Activated CD8-positive, alpha-beta memory T cell treated with anti-CD3 and anti-CD28 coated beads for 36 hours (primary cell): ENCODE measurements around the gene STX3. TPM values are rescaled to one million over a fixed set of nuclear protein-coding genes. Genes with fewer than 3 reads are reported as not detected.
"Not testable (repeated sequence)": the region's sequence is repeated elsewhere in the genome, so short reads cannot be mapped to it uniquely, and the experiment has no call there.

ENCODE experiments used
- CTCF ChIA-PET: fragments of 350-600 bp; sonication (Branson Sonifier 250); formaldehyde crosslinking; loops from one replicate; lab custom pipeline; 2021; ENCODE audit warnings: antibody characterized with exemption; lab: Charles Lee
- POLR2A ChIA-PET: fragments of 350-600 bp; sonication (Branson Sonifier 250); formaldehyde crosslinking; loops from one replicate; lab custom pipeline; 2021; ENCODE audit warnings: antibody characterized with exemption; lab: Charles Lee
- total RNA-seq, 2 experiments: library from RNA; stranded (reverse); gene quantifications; one replicate each; pipeline ENCODE4 v1.2.3, GENCODE V29; 2021

Gene STX3
- total RNA-seq, 2 experiments from 2014 or later: 8.8 to 9.4 TPM

- CTCF ChIA-PET: no interaction called here
- POLR2A ChIA-PET: no interaction called here
These were observed 24.3 kb downstream of the STX3 start for GRCh38 chr11:59779487-59779886.

DNA sequence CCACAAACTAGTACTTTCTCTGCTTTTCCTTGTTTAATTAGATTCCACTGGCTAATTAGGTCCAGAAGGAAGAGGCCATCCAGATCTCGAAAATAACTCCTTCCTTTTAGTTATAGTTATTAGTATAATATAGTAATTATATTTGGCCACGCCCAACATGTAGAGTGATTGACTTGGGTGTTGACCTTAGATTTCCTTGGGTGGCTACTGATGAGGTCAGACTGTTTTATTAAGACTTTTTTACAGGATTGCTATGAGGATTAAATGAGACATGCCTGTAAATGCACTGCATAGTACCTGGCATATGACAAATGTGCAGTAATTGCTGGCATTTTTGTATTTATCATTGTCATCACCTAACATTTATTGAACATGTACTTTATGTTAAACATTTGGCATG, 26.9 kb downstream of the STX3 start:
- ChIA-PET CTCF (interaction anchor here (1.0 kb wide), 1 partner anchor 20 kb away, joined by 4 read pairs; no protein-coding TSS in a partner anchor), POLR2A (no interaction called here)

- POLR2A ChIA-PET: no interaction called here
- CTCF ChIA-PET: no interaction called here
These were observed 28.5 kb downstream of the STX3 start for GRCh38 chr11:59783632-59784090.

DNA sequence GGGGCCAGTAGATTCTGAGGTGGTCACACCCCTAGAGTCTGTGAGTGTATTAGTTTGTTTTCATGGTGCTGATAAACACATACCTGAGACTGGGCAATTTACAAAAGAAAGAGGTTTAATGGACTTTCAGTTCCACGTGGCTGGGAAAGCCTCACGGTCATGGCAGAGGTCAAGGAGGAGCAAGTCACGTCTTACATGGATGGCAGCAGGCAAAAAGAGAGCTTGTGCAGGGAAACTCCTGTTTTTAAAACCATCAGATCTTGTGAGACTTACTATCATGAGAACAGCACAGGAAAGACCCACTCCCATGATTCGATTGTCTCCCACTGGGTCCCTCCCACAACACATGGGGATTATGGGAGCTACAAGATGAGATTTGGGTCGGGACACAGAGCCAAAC, 29.3 kb downstream of the STX3 start:
- POLR2A ChIA-PET, CTCF ChIA-PET: not testable (repeated sequence)

- POLR2A ChIA-PET: no interaction called here
These were observed 30.6 kb downstream of the STX3 start for GRCh38 chr11:59785818-59786217.

DNA sequence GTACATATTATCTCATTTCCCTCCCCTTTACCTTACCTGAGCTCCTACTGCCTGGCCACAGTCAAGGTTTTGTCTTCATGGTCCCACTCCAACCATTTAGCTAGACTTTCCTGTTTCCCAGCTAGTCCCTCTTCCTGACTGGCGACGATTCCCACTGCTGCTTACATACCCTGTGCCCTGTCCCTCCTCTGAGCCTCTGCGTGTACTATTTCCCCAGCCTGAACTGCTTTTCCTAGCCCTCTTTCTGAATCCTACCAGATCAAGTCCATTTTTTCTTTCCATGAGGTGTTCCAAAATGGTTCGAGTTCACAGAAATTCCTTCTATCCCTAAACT, 32.0 kb downstream of the STX3 start:
- POLR2A ChIA-PET: no interaction called here
- CTCF ChIA-PET: no interaction called here

More at GRCh38 chr11:59785818-59786217, 30.6 kb downstream of the STX3 start:
- CTCF ChIA-PET: interaction anchor here (0.6 to 1.1 kb wide), 3 partner anchors 30 to 386 kb away, joined by 3 read pairs; no protein-coding TSS in a partner anchor

- POLR2A ChIA-PET: no interaction called here
- CTCF ChIA-PET: no interaction called here
These were observed 32.6 kb downstream of the STX3 start for GRCh38 chr11:59787816-59788215.

DNA sequence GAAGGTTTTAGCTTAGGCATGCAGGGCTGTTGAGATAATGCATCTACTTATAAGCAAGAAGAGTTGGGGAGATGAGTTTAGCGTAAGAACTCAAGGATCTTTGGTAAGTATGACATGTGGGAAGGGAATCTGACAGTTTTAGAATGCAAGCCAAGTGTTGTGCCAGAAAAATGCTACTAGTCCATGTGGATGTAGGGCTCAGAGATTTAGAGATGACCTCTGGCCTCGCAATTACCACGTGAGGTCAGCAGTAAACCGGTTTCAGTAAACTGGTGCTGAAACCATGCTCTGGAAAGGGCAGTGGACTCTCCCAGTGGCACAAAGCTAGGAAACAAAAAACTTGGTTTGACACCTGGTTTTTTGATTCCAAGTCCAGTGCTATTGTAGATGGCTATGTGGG, 36.5 kb downstream of the STX3 start:
- CTCF ChIA-PET: no interaction called here

DNA sequence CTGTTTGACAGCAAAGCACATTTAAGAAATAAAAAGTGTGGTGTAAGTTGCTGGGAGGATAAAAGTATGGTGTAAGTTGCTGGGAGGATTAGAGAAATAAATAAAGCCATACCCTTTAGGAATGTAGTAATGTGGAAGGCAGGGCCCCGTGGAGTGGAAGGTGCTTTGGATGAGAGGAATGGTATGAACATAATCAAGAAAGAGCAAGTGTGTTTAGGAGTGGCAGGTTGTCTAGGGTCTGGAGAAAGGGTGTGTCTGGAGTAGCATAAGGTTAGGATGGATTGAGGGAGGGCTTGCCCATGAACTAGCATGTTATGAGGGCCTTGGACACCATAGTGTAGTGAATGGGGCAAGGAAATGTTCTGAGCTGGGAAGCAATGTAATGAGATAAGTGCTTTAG, 37.3 kb downstream of the STX3 start:
- CTCF ChIA-PET: interaction anchor here (1.3 to 1.6 kb wide), 2 partner anchors 9 to 38 kb away, joined by 4 read pairs; no protein-coding TSS in a partner anchor
- POLR2A ChIA-PET: no interaction called here

More for the DNA sequence above, 36.5 kb downstream of the STX3 start:
- POLR2A ChIA-PET: no interaction called here

- ChIA-PET POLR2A (no interaction called here), CTCF (no interaction called here)
These were observed 39.2 kb downstream of the STX3 start for GRCh38 chr11:59794417-59794816.

GRCh38 chr11:59800390-59801025, 45.3 kb downstream of the STX3 start:
- POLR2A ChIA-PET: no interaction called here
- CTCF ChIA-PET: interaction anchor here (1.1 to 5.4 kb wide), 2 partner anchors 45 to 184 kb away, joined by 3 to 31 read pairs; partner anchors contain the start of gene STX3

DNA sequence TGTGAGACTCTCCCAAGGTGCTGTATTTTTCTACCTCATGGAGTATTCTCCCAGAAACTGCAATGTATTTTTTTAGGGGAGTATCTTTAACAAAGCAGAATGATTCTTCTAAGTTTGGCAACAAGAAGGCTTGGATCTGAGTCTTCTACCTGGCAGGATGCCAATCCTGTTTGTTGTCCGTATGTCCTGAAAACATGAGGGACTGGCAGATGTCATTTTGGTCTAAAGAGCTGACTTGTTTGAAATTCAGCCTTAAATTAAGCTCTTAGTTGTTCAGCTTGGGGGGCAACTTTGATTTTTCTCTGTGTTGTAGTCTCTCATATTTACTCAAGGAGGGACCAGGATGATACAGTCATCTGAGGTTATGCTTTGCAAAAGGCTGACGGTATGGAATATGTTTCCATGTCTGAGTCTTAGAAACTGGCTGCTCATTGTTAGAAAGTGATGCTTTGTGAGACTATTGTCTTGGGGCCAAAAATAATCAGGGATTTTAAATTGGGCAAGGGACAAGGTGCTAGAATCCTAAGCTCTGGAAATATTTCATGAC, 46.1 kb downstream of the STX3 start:
- CTCF ChIA-PET: interaction anchor here (0.6 to 5.4 kb wide), 4 partner anchors 8 to 46 kb away, joined by 4 to 31 read pairs (median 4); partner anchors contain the start of gene STX3

DNA sequence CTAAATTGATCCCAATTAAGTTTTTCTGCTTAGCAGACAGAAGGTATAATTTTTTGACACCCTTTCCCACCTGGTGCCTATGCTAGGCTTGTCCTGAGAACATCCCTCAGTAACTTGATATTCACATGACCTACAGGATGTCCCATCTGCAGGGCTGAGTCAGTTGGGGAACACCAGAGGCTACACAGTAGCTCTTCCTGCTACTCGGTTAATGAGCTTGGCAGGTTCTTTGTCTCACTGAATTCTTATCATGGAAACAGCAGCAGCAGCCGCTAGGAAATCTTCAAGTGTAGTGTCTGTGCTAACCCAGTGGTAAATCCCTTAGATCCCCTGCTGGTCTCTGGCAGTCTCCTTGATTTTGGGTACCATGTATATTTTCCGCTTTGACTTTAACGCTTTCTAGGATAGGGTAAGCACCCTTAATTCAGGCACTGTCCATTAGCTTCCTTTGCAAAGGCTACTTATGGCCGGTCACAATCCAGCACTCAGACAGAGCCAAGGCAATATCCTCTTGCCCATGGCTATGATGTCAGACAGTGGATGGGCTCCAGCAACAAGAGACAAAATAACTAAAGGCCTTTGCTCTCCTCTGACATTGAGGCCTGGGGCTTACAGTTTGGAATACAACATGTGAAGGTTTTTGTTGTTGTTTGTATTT, 46.9 kb downstream of the STX3 start:
- ChIA-PET POLR2A (no interaction called here), CTCF (interaction anchor here (0.6 to 5.4 kb wide), 5 partner anchors 9 to 47 kb away, joined by 3 to 31 read pairs (median 4); partner anchors contain the start of gene STX3)

More for the DNA sequence above, 46.1 kb downstream of the STX3 start:
- POLR2A ChIA-PET: no interaction called here

- CTCF ChIA-PET: interaction anchor here (1.0 to 5.4 kb wide), 2 partner anchors 21 to 48 kb away, joined by 4 to 31 read pairs; partner anchors contain the start of gene STX3
- POLR2A ChIA-PET: no interaction called here
These were observed 47.5 kb downstream of the STX3 start for GRCh38 chr11:59802639-59803176.

GRCh38 chr11:59804061-59804460, 48.9 kb downstream of the STX3 start:
- ChIA-PET CTCF (no interaction called here), POLR2A (no interaction called here)

DNA sequence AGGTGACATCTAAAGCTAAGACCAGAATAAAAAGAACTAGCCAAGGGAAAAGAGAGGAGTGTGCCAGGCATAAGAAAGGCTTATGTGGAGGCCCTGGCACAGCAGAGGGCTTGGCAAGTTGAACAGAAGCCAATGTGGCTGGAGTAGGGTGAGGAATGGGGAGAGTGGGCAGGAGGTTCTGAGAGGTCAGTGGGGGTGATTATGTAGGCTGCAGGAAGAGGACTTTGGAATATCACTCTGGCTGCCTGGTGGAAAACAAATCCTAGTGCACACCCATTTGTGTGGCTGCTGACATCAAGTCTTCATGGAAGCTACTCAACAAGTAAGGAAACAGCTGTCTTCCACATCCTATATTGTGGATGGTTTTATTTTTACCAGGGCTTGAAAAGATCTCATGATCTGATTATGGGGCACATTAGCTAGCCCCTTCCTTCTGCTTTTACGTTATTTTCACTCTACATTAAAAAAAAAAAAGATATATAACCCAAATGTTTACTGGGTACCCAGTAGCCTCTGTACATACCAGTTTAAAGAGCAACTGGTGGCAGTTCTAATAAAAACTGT, 52.0 kb downstream of the STX3 start:
- CTCF ChIA-PET: no interaction called here
- POLR2A ChIA-PET: no interaction called here

DNA sequence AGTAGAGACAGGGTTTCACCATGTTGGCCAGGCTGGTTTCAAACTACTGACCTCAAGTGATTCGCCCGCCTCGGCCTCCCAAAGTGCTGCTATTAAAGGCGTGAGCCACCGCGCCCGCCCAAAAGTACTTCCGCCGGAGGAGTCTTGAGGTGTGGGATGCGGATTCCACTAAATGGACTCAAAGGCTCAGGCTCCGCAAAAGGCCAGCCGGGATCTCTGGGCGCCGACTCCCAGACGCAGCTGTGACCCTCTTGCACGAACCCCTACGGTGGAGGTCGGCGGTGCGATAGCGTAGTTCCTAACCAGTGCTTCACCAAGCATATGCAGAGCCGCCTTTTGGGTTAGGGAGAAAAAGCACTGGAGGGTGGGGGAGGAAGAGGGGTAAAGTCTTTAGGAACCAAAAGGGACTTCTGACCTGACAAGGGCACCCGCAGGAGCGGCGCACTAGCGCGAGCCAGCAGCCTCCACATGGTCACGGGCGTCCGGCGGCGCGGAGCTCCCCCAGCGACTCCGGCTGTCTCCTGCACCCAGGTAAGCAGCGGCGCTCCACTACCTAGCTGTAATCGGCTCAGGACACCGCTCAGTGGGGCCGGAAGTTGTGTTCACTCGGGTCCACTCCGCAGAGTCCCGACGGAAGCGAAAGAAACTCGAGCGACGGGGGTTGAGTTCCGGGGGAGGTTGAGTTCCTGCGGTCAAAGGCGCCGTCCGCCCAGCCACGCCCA, 55.2 kb downstream of the STX3 start, which contains the start of gene MRPL16:
MRPL16 (minus strand) TSS at position 590 of the 722 bp plus-strand sequence; CDS start at position 470, 120 bp downstream.
- POLR2A ChIA-PET: no interaction called here
- CTCF ChIA-PET: interaction anchor here (0.7 to 3.5 kb wide), 3 partner anchors 56 to 456 kb away, joined by 3 to 19 read pairs (median 3); partner anchors contain the start of gene STX3

DNA sequence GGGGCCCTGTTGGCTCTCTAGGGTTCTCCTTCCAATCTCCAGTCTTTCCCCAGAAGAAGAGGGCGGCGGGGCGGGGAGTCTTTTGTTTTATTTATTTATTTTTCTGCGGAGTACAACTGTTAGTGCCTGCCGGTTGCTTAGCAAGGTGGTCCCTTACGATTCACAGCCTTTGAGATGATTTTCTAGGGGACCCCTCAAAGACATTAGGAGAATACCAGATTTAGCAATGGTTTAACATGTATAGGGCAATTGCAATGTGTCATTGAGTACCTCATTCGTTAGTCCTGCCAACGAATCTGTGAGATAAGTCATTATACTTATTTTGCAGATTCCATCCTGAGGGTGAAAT, 55.7 kb downstream of the STX3 start:
- ChIA-PET CTCF (interaction anchor here (1.4 to 3.5 kb wide), 2 partner anchors 56 to 441 kb away, joined by 3 to 19 read pairs; partner anchors contain the start of gene STX3), POLR2A (no interaction called here)

DNA sequence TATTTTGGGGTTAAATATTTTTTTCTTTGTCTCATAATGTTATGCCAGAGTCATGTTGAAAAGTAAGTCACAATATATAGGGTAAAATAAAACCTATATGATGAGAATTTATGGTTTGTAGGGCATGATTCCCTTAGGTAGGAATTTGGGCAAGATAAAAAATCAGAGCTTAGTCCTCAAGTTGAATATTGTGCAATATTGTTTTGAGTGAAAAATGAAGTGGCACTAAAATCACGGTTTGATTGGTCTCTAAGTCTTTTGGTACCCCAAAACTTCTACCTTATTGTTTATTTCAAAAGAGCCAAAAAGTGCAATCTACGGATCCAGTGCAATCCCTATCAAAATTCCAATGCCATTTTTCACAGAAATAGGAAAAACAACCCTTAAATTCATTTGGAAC, 57.0 kb downstream of the STX3 start:
- CTCF ChIA-PET: no interaction called here
- POLR2A ChIA-PET: no interaction called here
